GM18511 (cell line): ENCODE measurements around the gene DHX40.
"Not testable (repeated sequence)": the region's sequence is repeated elsewhere in the genome, so short reads cannot be mapped to it uniquely, and the experiment has no call there.

Experiments used
- ATAC-seq: cut with Tn5 transposase; IDR thresholded peaks from one replicate; pipeline ENCODE4 v1.9.1; 2021; ENCODE audit warnings: mild to moderate bottlenecking, moderate library complexity; ENCODE audit not compliant: unreplicated experiment

The DHX40 gene

DNA sequence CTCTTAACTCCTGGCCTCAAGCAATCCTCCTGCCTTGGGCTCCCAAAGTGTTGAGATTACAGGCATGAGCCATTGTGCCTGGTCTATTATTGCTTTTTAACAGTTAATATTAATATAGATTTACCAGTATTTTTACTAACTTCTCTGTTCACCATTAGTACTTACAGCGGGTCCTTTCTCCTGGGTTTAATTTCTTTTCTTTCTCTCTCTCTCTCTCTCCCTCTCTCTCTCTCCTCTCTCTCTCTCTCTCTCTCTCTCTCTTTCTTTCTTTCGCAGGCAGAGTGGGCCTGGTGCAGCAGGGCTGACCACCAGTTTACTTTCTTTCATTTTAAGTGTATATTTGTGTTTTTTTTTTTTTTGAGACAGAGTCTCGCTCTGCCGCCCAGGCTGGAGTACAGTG, 14.7 kb upstream of the DHX40 start:
- ATAC-seq: no peak

GRCh38 chr17:59558039-59558438, 7.4 kb upstream of the DHX40 start:
- ATAC-seq: no peak

DNA sequence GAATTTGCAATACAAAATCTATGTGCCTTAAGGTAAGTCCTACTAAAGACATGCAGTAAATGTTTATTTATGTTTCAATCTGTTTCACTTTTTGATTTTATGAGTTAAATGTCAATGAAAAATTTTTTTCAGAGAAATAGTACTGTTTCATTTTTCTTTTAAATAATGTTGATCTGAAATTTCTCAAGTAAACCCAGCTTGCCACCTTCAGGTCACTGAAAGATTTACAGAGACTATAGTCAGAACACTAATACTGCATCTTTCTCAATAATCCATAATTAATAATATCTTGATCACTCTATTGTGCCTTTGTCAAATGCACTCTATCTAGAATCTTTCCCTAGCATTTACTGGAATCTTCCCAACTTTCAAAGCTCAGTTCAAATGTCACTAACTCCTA, 6.5 kb upstream of the DHX40 start:
- no peak for ATAC-seq

DNA sequence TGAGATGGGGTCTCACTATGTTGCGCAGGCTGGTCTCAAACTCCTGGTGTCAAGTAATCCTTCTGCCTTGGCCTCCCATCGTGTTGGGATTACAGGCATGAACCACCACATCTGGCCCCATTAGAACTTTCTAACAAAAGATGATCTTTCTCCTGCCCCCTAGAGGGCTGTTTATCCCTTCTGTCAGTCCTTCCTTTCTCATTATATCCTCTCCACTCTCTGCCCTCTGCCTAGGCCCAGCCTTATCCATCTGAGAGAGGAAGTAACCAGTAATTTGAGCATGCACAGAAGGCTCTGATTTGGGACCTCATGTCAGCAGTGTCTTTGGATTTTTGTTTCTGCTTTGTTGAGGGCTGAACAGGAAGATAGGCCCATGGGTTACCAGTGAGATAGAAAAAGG, 4.4 kb upstream of the DHX40 start:
- ATAC-seq: no peak

DNA sequence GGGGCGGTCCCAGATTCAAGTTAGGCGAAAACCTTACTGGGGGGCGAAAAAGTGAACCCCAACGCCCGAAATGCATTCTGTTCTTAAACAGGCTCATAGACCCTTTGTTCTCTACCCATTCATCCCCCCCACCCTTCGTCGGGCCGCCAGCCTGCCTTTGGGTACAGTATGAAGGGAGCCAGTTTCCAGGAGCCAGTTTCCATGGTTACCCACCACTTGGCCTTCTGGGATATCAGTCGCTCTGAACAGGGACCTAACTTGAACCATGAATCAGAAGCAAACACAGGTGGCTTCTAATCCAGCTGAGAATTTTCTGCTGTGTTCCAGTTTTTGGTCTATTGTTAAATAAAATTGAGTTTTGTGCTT, 532 bp downstream of the DHX40 start:
- peak; percentile 60 for ATAC-seq

DNA sequence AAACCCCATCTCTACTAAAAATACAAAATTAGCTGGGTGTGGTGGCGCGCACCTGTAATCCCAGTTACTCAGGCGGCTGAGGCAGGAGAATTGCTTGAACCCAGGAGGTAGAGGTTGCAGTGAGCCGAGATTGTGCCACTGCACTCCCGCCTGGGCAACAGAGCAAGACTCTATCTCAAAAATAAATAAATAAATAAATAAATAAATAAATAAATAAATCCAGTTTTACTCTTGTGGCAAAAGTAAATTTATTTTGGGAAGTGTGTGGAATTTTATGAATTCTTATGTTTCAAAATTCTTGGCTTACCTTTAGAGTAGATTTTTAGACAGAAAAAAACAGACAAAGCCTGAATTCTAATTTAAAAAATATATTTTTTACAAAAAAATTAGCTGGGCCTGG, 3.7 kb downstream of the DHX40 start:
- ATAC-seq: not testable (repeated sequence)

- no peak for ATAC-seq
Observed at GRCh38 chr17:59572301-59572924, 7.0 kb downstream of the DHX40 start.

- ATAC-seq: not testable (repeated sequence)
Observed at GRCh38 chr17:59584168-59584567, 18.8 kb downstream of the DHX40 start.

DNA sequence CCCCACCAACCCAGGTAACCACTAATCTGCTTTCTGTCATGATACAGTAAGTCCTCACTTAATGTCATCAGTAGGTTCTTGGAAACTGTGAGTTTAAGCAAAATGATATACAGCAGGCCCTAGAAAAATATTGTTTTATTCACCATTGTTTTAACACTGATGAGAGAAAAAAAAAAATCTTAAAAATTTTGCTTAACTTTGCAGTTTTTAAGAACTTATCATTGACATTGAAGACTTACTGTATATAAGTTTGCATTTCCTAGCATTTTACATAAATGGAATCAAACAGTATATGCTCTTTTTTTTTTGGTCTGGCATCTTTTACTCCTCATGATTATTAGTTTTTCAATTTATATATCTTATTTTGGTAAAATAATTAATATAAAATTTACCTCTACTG, 34.8 kb downstream of the DHX40 start:
- ATAC-seq: no peak

DNA sequence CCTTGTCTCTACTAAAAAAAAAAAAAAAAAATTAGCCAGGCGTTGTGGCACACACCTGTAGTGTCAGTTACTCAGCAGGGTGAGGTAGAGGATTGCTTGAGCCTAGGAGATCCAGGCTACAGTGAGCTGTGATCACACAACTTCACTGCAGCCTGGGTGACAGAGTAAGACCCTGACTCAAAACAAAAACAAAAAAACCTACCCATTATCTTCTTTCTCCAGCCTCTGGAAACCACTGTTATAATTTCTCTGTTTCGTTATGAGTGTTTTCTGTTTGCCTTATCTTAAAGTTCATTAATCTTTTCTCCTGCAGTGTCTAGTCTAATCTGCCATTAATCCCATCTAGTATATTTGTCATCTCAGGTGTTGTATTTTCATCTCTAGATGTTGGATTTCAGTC, 35.7 kb downstream of the DHX40 start:
- peak; percentile 59 for ATAC-seq

GRCh38 chr17:59607061-59607460, 41.7 kb downstream of the DHX40 start:
- no peak for ATAC-seq

DNA sequence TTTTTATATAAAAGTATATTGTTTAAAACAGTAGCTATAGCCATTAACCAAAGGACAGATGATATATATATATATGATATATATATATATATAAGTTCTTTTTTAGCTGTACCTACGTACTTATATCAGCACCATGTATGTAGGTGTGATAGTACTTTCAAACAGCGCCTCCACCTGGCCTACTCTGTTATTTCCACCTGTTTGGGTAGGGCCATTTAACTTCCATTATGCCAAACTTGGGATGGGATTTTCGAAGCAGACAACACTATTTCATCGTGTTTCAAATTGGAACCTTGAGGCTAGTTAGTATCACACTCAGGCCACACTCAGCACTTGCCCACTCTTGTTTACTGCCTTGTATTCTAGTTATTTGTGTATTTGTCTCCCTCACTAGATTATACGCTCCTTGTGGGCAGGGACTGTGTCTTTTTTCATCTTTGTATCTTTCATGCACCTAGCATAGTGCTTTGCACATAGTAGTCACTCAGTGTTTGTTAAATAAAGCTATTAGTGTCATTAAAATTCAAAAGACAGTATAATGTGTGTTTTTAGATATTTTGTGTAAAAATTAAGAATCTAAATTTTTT, 42.5 kb downstream of the DHX40 start:
- ATAC-seq: no peak

DNA sequence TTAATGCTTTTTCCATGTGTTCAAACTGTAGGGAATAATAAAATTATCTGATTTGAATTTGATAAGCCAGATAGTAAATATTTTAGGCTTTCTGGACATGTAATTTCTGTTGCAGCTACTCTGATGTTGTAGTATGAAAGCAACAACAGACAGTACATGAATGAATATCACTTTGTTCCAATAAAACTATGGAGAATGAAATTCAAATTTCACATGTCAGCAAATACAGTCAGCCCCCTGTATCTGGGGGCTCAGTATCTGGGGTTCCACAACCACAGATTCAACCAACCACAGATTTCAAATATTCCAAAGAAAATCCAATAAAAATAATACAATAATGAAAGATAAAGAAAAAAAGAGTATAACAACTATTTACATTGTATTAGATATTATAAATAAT, 46.1 kb downstream of the DHX40 start:
- ATAC-seq: no peak

GRCh38 chr17:59616253-59616920, 51.0 kb downstream of the DHX40 start:
- ATAC-seq: no peak

GRCh38 chr17:59617156-59617732, 51.8 kb downstream of the DHX40 start:
- no peak for ATAC-seq

GRCh38 chr17:59619035-59619297, 53.6 kb downstream of the DHX40 start:
- ATAC-seq: no peak

- ATAC-seq: peak; percentile 76
Observed at GRCh38 chr17:59619298-59620063, 54.1 kb downstream of the DHX40 start, which contains the start of gene CLTC. Gene CLTC, plus strand, starts transcription at chr17:59619895. Its CDS starts 237 bp downstream, at chr17:59620132.

DNA sequence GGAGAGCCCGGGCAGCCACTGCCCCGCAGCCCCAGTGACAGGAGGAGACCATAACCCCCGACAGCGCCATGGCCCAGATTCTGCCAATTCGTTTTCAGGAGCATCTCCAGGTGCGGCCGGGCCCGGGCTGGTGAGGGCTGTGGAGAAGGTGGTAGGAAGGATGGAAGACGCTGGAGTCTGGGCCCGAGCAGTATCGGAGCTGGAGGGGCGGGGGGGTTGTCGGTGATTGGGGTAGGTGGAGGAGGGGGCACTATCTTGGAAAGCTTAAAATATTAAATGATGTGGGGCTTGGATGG, 54.6 kb downstream of the DHX40 start:
- ATAC-seq: peak; percentile 5

- ATAC-seq: no peak
Observed at GRCh38 chr17:59620518-59621259, 55.3 kb downstream of the DHX40 start.

DNA sequence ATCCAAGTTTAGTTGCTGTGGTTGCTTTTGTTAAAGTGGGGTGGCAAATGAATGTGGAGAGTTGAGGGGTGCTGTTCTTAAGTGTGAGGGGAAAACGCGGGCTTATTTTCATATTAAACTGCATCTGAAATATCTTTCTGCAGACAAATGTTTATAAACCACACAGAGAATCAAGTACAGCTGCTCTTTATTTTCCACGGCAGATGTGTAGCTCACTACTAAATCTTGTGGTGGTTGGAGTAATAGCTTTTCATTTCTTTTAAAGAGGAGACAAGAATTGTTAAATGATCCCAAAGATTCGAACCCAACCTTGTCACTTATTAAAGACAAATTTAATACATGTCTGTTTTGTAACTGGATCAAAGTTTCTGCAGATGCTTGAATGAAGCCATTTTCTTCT, 56.4 kb downstream of the DHX40 start:
- no peak for ATAC-seq

- no peak for ATAC-seq
Observed at GRCh38 chr17:59623151-59623550, 57.7 kb downstream of the DHX40 start.
